HG02943 (cell line): Measurements from ENCODE around the gene LTBP1.
A peak's percentile ranks its signal among the peaks of the same experiment; 100 is the strongest.
"Not testable (repeated sequence)": the region's sequence is repeated elsewhere in the genome, so short reads cannot be mapped to it uniquely, and the experiment has no call there.

Source experiments
- ATAC-seq: cut with Tn5 transposase; IDR thresholded peaks from one replicate; pipeline ENCODE4 v1.9.1; 2021; ENCODE audit warnings: mild to moderate bottlenecking, low read depth, moderate library complexity; ENCODE audit not compliant: unreplicated experiment

Gene LTBP1, protein sequence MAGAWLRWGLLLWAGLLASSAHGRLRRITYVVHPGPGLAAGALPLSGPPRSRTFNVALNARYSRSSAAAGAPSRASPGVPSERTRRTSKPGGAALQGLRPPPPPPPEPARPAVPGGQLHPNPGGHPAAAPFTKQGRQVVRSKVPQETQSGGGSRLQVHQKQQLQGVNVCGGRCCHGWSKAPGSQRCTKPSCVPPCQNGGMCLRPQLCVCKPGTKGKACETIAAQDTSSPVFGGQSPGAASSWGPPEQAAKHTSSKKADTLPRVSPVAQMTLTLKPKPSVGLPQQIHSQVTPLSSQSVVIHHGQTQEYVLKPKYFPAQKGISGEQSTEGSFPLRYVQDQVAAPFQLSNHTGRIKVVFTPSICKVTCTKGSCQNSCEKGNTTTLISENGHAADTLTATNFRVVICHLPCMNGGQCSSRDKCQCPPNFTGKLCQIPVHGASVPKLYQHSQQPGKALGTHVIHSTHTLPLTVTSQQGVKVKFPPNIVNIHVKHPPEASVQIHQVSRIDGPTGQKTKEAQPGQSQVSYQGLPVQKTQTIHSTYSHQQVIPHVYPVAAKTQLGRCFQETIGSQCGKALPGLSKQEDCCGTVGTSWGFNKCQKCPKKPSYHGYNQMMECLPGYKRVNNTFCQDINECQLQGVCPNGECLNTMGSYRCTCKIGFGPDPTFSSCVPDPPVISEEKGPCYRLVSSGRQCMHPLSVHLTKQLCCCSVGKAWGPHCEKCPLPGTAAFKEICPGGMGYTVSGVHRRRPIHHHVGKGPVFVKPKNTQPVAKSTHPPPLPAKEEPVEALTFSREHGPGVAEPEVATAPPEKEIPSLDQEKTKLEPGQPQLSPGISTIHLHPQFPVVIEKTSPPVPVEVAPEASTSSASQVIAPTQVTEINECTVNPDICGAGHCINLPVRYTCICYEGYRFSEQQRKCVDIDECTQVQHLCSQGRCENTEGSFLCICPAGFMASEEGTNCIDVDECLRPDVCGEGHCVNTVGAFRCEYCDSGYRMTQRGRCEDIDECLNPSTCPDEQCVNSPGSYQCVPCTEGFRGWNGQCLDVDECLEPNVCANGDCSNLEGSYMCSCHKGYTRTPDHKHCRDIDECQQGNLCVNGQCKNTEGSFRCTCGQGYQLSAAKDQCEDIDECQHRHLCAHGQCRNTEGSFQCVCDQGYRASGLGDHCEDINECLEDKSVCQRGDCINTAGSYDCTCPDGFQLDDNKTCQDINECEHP (N-terminal part only)

GRCh38 chr2:32946314-32947075 is at the start of gene LTBP1:
Gene LTBP1 (plus strand): TSS chr2:32946953. CDS start chr2:32947325, 372 bp downstream.
- ATAC-seq, result peak; percentile 70

- no peak for ATAC-seq
These were observed 46.3 kb upstream of the LTBP1 start for GRCh38 chr2:32900246-32900973.

GRCh38 chr2:32901313-32901712 is 45.4 kb upstream of the LTBP1 start:
- no peak for ATAC-seq

DNA sequence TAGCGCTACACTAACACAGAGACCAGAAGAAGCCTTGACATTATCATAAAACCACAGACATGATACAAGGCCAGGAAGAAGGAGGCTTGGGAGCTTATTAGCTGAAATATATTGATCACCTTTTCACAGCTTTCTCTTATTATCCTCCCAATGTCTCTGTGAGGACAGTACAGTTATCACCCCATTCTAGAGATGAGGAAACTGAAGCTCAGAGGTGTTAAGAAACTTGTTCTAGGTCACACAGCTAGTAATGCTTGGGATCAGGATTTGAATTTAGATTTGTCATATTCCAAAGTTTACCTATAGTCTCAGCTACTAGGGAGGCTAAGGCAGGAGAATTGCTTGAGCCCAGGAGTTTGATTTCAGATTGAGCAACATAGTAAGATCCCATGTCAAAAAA is 44.6 kb upstream of the LTBP1 start:
- ATAC-seq, result no peak

DNA sequence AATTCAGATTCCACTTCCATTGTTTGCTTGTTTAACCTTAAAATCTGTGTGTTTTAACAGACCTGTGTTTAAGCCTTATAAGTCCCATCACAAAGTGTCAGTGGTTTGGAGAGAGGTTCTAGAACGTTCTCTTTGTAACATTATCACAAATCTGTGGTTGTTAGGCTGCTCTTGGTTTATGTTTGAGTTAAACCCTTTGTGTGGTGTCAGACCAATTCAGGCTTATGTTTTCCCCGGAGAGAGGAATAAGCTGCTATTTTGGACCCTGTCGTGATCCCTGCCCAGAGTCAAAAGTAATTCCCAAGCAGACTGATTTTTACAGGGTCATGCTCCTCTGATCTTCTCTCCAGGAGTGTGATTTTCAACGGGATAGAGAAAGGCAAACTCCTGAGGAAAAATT is 43.8 kb upstream of the LTBP1 start:
- no peak for ATAC-seq

- no peak for ATAC-seq
These were observed 42.7 kb upstream of the LTBP1 start for GRCh38 chr2:32904074-32904473.

DNA sequence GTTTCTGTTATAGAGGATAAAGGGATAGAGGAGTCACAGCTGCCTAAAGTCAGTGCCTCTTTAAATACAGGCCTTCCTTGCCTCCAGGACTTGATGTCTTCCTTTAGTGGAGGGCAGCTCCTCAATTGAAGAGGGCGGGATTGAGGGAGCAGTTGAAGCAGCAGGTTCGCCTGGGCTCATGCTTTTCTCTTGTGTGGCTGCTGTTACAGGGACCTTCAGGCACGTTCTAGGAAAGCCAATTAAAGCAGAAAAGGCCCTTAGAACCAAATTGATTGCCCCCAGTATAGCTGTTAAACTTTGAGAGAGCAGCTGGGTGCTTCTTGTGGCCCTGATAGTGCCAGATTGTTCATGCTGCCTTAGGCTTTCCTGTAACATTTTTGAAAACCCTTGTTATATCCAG is 42.0 kb upstream of the LTBP1 start:
- no peak for ATAC-seq

DNA sequence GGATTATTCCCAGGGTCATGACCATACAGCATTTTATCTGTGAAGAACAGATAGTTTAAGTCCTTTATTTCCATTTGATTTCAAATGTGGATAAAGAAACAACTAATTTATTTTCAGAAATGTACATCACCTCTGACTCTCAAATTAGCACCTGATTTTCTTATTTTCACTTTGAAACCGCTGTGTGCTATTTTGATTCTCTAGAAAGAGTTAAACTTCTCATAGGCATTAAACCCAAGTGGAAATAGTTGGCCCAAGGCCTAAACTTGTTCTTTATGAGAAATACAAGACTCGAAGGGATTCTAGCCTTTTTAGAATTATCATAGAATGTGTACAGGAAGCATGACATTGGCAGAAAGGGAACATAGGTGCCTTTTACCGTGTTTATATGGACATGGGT is 41.5 kb upstream of the LTBP1 start:
- no peak for ATAC-seq

- peak; percentile 94 for ATAC-seq
These were observed 35.7 kb upstream of the LTBP1 start for GRCh38 chr2:32910883-32911598.

GRCh38 chr2:32915694-32916093 is 31.1 kb upstream of the LTBP1 start:
- ATAC-seq, result no peak

GRCh38 chr2:32918774-32919173 is 28.0 kb upstream of the LTBP1 start:
- no peak for ATAC-seq

DNA sequence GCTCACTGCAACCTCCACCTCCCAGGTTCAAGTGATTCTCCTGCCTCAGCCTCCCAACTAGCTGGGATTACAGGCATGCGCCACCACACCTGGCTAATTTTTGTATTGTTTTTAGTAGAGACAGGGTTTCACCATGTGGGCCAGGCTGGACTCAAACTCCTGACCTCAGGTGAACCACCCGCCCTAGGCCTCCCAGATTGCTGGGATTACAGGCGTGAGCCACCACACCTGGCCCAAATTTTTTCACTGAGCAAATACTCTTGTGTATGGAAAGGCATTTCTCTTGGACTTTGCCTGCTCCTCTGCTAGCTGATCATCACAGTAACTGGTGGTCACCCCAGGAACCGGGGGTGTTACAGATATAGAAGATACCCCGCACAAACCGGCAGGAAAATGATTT is 26.9 kb upstream of the LTBP1 start:
- not testable (repeated sequence) for ATAC-seq

DNA sequence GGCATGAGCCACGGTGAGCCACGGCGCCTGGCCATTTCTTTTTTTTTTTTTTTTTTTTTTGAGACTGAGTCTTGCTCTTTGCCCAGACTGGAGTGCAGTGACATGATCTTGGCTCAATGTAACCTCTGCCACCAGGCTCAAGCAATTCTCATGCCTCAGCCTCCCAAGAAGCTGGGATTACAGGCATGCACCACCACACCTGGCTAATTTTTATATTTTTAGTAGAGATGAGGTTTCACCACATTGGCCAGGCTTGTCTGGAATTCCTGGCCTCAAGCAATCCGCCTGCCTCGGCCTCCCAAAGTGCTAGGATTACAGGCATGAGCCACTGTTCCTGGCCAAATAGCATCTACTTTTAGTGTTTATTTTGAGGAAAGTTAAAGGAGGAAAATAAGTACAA is 25.3 kb upstream of the LTBP1 start:
- not testable (repeated sequence) for ATAC-seq

DNA sequence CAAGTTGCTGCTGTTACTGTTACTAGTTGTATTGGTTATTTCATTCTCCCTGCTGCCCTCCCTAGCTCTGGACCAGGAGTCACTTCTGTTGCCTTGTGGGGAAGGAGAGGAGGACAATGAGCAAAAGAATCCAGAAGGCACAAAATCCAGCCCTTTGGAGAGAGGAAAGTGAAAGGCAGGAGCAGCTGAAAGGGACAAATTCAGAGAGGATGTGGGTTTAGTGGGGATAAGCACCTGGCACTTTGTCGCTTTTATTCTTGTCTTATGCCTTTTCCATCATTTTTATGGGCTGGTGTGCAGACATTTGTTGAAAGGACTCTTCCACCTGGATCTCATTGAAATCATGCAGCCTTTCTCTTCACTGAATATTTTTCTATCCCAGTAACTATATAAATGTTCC is 24.3 kb upstream of the LTBP1 start:
- ATAC-seq, result no peak

DNA sequence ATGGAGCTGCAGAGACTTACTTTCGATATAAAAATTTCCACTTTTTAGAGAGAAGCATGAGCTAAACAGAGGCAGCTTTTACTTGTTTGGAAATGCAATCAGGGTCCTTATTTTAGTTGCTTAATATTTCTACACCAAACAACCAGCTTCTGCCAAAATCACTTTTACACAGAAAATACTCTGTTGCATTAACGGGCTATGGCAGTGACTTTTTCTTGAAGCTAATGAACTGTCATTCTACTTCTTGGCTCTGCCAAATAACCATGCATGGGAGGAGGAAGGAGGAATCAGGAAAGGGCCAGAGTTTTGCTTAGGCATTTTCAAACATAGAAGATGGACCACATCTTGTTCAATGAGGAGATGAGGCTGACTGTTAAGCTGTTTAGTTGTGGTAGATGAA is 23.6 kb upstream of the LTBP1 start:
- ATAC-seq, result no peak

GRCh38 chr2:32925283-32925815 is 21.4 kb upstream of the LTBP1 start:
- ATAC-seq, result no peak

GRCh38 chr2:32925976-32926707 is 20.6 kb upstream of the LTBP1 start:
- no peak for ATAC-seq

DNA sequence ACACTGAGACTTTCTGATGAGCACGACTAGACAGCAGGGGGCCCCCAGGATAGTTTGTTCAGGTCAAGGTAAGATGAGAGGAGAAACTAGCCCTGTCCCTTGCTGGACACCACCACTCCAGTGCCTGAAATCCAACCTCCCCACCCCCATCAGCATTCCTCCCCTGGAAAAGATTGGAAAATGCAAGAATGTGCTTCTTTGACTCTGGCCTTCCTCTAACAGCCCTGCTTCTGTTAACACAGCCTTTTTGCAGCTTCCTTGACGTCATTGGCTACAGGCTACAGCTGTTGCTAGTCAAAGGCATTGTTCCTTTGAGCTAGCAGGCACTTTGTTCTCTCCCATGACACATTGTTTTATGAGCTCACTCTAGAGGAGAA is 20.1 kb upstream of the LTBP1 start:
- no peak for ATAC-seq
